CD4-positive, alpha-beta memory T cell (primary cell): ENCODE results near the gene MORC1. TPM values are rescaled to one million over a fixed set of nuclear protein-coding genes. Genes with fewer than 3 reads are reported as not detected.
"Not testable (repeated sequence)": the region's sequence is repeated elsewhere in the genome, so short reads cannot be mapped to it uniquely, and the experiment has no call there.

ENCODE experiments used
- CTCF ChIA-PET: fragments of 350-600 bp; sonication (Branson Sonifier 250); formaldehyde crosslinking; loops from one replicate; lab custom pipeline; 2021; ENCODE audit warnings: inconsistent platforms; ENCODE audit not compliant: partially characterized antibody; lab: Charles Lee
- POLR2A ChIA-PET: fragments of 350-600 bp; sonication (Branson Sonifier 250); formaldehyde crosslinking; loops from one replicate; lab custom pipeline; 2021; ENCODE audit not compliant: partially characterized antibody; lab: Charles Lee
- DNase-seq, 5 donors: peaks; one replicate each; pipeline versions ENCODE4 v3.0.0 to v3.0.0-alpha.2; 2020 to 2022; ENCODE audit warnings: mixed read lengths in 1 of 5
- H3K27ac ChIP-seq: one replicate; pipeline ENCODE4 v1.7.0; 2013; ENCODE audit warnings: low read depth, low read length
- H3K27me3 ChIP-seq: 2 replicates; pipeline ENCODE4 v1.7.0; 2013; ENCODE audit warnings: mild to moderate bottlenecking, low read length, moderate library complexity; ENCODE audit not compliant: insufficient read depth
- H3K36me3 ChIP-seq: 2 replicates; pipeline ENCODE4 v1.7.0; 2013; ENCODE audit warnings: mild to moderate bottlenecking, low read length, moderate library complexity; ENCODE audit not compliant: insufficient read depth
- H3K4me1 ChIP-seq: 2 replicates; pipeline ENCODE4 v1.7.0; 2013; ENCODE audit warnings: mild to moderate bottlenecking, low read length, moderate library complexity; ENCODE audit not compliant: insufficient read depth
- H3K4me3 ChIP-seq, 2 donors: one replicate each; pipeline ENCODE4 v1.7.0; 2013; ENCODE audit warnings: low read length in 2 of 2, mild to moderate bottlenecking in 1 of 2
- H3K9me3 ChIP-seq, 2 donors: one replicate each; pipeline ENCODE4 v1.7.0; 2013; ENCODE audit warnings: low read length in 2 of 2, control low read depth in 1 of 2; ENCODE audit not compliant: control insufficient read depth in 1 of 2
- H3K27ac Mint-ChIP-seq, 7 donors: one replicate each; pipeline ENCODE4 v1.8.0; 2020 to 2021; ENCODE audit warnings: mixed read lengths in 7 of 7, mild to moderate bottlenecking in 6 of 7, inconsistent platforms in 3 of 7, moderate library complexity in 3 of 7
- H3K27me3 Mint-ChIP-seq, 2 donors: one replicate each; pipeline ENCODE4 v1.8.0; 2020 to 2021; ENCODE audit warnings: mixed read lengths in 2 of 2
- H3K36me3 Mint-ChIP-seq, 2 donors: one replicate each; pipeline ENCODE4 v1.8.0; 2020 to 2021; ENCODE audit warnings: mixed read lengths in 2 of 2, inconsistent platforms in 1 of 2, mild to moderate bottlenecking in 1 of 2
- H3K4me1 Mint-ChIP-seq, 4 donors: one replicate each; pipeline ENCODE4 v1.8.0; 2020 to 2021; ENCODE audit warnings: mixed read lengths in 4 of 4, mild to moderate bottlenecking in 1 of 4
- H3K4me3 Mint-ChIP-seq, 8 donors: one replicate each; pipeline ENCODE4 v1.8.0; 2020 to 2021; ENCODE audit warnings: mixed read lengths in 8 of 8, mild to moderate bottlenecking in 7 of 8, moderate library complexity in 6 of 8, inconsistent platforms in 3 of 8
- H3K9me3 Mint-ChIP-seq, 8 donors: one replicate each; pipeline ENCODE4 v1.8.0; 2020 to 2021; ENCODE audit warnings: mixed read lengths in 8 of 8, mild to moderate bottlenecking in 5 of 8, inconsistent platforms in 3 of 8, moderate library complexity in 1 of 8
- intact Hi-C: fragments of 100-400 bp; cut with micrococcal nuclease; formaldehyde crosslinking; loops from one replicate; pipeline ENCODE4 v1.15.1; 2023
- polyA plus RNA-seq, 2 donors: library from polyadenylated mRNA; unstranded; fragments of 300-500 nt; fragmentation: Illumina TruSeq; gene quantifications; one replicate each; pipeline ENCODE4 v1.2.3, GENCODE V29; 2021
- total RNA-seq, 2 experiments: library from RNA; stranded (reverse); gene quantifications; one replicate each; pipeline ENCODE4 v1.2.3, GENCODE V29; 2021

The MORC1 gene
- total and polyA plus RNA-seq, 4 experiments from 2014 or later, result not detected

GRCh38 chr3:109149078-109149477 is 31.1 kb upstream of the MORC1 start:
- H3K27me3 ChIP-seq, result no peaks in the 10 kb centered on the region
- H3K4me3 ChIP-seq, result no peak overlapping the region
- H3K36me3 ChIP-seq, result no peaks in the 10 kb centered on the region
- Mint-ChIP-seq H3K9me3 (peaks cover 0 to 6% (median 2%) of the 10 kb centered on the region in 8 donors), H3K27me3 (peaks cover 0 to 3% of the 10 kb centered on the region in 2 donors), H3K4me3 (no peak overlapping the region), H3K4me1 (no peaks in the 10 kb centered on the region), H3K36me3 (no peaks in the 10 kb centered on the region), H3K27ac (no peak overlapping the region)
- no peaks in the 10 kb centered on the region for H3K4me1 ChIP-seq
- no peak for DNase-seq
- no peaks in the 10 kb centered on the region for H3K9me3 ChIP-seq
- POLR2A ChIA-PET, result no interaction called here
- CTCF ChIA-PET, result no interaction called here
- no peak overlapping the region for H3K27ac ChIP-seq
- intact Hi-C loops, result no loop called here

- H3K27me3 ChIP-seq, result no peaks in the 10 kb centered on the region
- H3K4me1 ChIP-seq, result no peaks in the 10 kb centered on the region
- intact Hi-C loops, result no loop called here
- Mint-ChIP-seq H3K27me3 (peaks cover 2 to 9% of the 10 kb centered on the region in 2 donors), H3K9me3 (peaks cover 0 to 6% (median 0%) of the 10 kb centered on the region in 8 donors), H3K4me3 (no peak overlapping the region), H3K4me1 (no peaks in the 10 kb centered on the region), H3K27ac (no peak overlapping the region), H3K36me3 (no peaks in the 10 kb centered on the region)
- no peak overlapping the region for H3K27ac ChIP-seq
- ChIA-PET POLR2A (no interaction called here), CTCF (no interaction called here)
- H3K4me3 ChIP-seq, result no peak overlapping the region
- no peaks in the 10 kb centered on the region for H3K36me3 ChIP-seq
- no peaks in the 10 kb centered on the region for H3K9me3 ChIP-seq
- DNase-seq, result no peak
Observed at GRCh38 chr3:109143646-109144045, 25.7 kb upstream of the MORC1 start.

- CTCF ChIA-PET, result no interaction called here
- Histone ChIP-seq H3K27ac (no peak overlapping the region), H3K4me1 (no peaks in the 10 kb centered on the region), H3K4me3 (no peak overlapping the region), H3K9me3 (no peaks in the 10 kb centered on the region), H3K36me3 (no peaks in the 10 kb centered on the region), H3K27me3 (no peaks in the 10 kb centered on the region)
- intact Hi-C loops, result no loop called here
- H3K27me3 Mint-ChIP-seq, result peaks cover 2 to 7% of the 10 kb centered on the region in 2 donors
- DNase-seq, result no peak
- H3K4me1 Mint-ChIP-seq, result no peaks in the 10 kb centered on the region
- H3K4me3 Mint-ChIP-seq, result no peak overlapping the region
- H3K9me3 Mint-ChIP-seq, result peaks cover 0 to 1% (median 0%) of the 10 kb centered on the region in 8 donors
- POLR2A ChIA-PET, result no interaction called here
- no peaks in the 10 kb centered on the region for H3K36me3 Mint-ChIP-seq
- H3K27ac Mint-ChIP-seq, result no peak overlapping the region
Observed at GRCh38 chr3:109140318-109140717, 22.4 kb upstream of the MORC1 start.

GRCh38 chr3:109137761-109138160 is 19.8 kb upstream of the MORC1 start:
- POLR2A ChIA-PET, result no interaction called here

GRCh38 chr3:109136523-109136922 is 18.6 kb upstream of the MORC1 start, which contains the start of gene C3orf85:
Gene C3orf85 (plus strand): TSS chr3:109136719. CDS start chr3:109136848, 129 bp downstream.
- H3K4me1 Mint-ChIP-seq, result no peaks in the 10 kb centered on the region
- no peak within 1 kb of the TSS for H3K4me3 Mint-ChIP-seq
- ChIA-PET CTCF (no interaction called here), POLR2A (no interaction called here)
- H3K27ac Mint-ChIP-seq, result no peak within 1 kb of the TSS
- H3K27ac ChIP-seq, result no peak within 1 kb of the TSS
- peaks cover 3 to 6% of the 10 kb centered on the region in 2 donors for H3K27me3 Mint-ChIP-seq
- no peak within 1 kb of the TSS for H3K4me3 ChIP-seq
- no peaks in the 10 kb centered on the region for H3K9me3 ChIP-seq
- no peaks in the 10 kb centered on the region for H3K36me3 Mint-ChIP-seq
- intact Hi-C loops, result no loop called here
- H3K4me1 ChIP-seq, result no peaks in the 10 kb centered on the region
- no peaks in the 10 kb centered on the region for H3K9me3 Mint-ChIP-seq
- no peaks in the 10 kb centered on the region for H3K27me3 ChIP-seq
- no peaks in the 10 kb centered on the region for H3K36me3 ChIP-seq
- DNase-seq, result no peak

More at GRCh38 chr3:109137761-109138160, 19.8 kb upstream of the MORC1 start:
- peaks cover 2 to 6% of the 10 kb centered on the region in 2 donors for H3K27me3 Mint-ChIP-seq
- no peak for DNase-seq
- H3K9me3 ChIP-seq, result no peaks in the 10 kb centered on the region
- H3K4me1 ChIP-seq, result no peaks in the 10 kb centered on the region
- H3K27ac ChIP-seq, result no peak overlapping the region
- H3K4me1 Mint-ChIP-seq, result no peaks in the 10 kb centered on the region
- H3K36me3 ChIP-seq, result no peaks in the 10 kb centered on the region
- H3K36me3 Mint-ChIP-seq, result no peaks in the 10 kb centered on the region
- H3K27ac Mint-ChIP-seq, result no peak overlapping the region
- H3K27me3 ChIP-seq, result no peaks in the 10 kb centered on the region
- intact Hi-C loops, result no loop called here
- H3K9me3 Mint-ChIP-seq, result no peaks in the 10 kb centered on the region
- H3K4me3 Mint-ChIP-seq, result no peak overlapping the region
- CTCF ChIA-PET, result no interaction called here
- H3K4me3 ChIP-seq, result no peak overlapping the region

- H3K9me3 Mint-ChIP-seq, H3K9me3 ChIP-seq, CTCF ChIA-PET, DNase-seq, POLR2A ChIA-PET, H3K27ac ChIP-seq, H3K4me3 ChIP-seq, H3K36me3 Mint-ChIP-seq, H3K27me3 Mint-ChIP-seq, H3K36me3 ChIP-seq, H3K27me3 ChIP-seq, H3K4me1 Mint-ChIP-seq, H3K27ac Mint-ChIP-seq, H3K4me1 ChIP-seq, H3K4me3 Mint-ChIP-seq, intact Hi-C loops: not testable (repeated sequence)
Observed at GRCh38 chr3:109133474-109133816, 15.5 kb upstream of the MORC1 start.

GRCh38 chr3:109132801-109133473 is 15.0 kb upstream of the MORC1 start:
- Mint-ChIP-seq H3K27me3 (peaks cover 0 to 10% of the 10 kb centered on the region in 2 donors), H3K27ac (no peak overlapping the region), H3K4me1 (no peaks in the 10 kb centered on the region), H3K9me3 (peaks cover 0 to 4% (median 0%) of the 10 kb centered on the region in 8 donors), H3K4me3 (no peak overlapping the region), H3K36me3 (no peaks in the 10 kb centered on the region)
- H3K27ac ChIP-seq, result no peak overlapping the region
- CTCF ChIA-PET, result interaction anchor here (1.2 kb wide), 1 partner anchor 9 kb away, joined by 4 read pairs; no protein-coding TSS in a partner anchor
- no peaks in the 10 kb centered on the region for H3K9me3 ChIP-seq
- intact Hi-C loops, result no loop called here
- POLR2A ChIA-PET, result no interaction called here
- no peaks in the 10 kb centered on the region for H3K36me3 ChIP-seq
- no peaks in the 10 kb centered on the region for H3K27me3 ChIP-seq
- H3K4me3 ChIP-seq, result no peak overlapping the region
- DNase-seq, result no peak
- H3K4me1 ChIP-seq, result no peaks in the 10 kb centered on the region
